SU-DHL-6 (cell line): ENCODE data around the gene RPS6KC1.

ENCODE experiments used
- EZH2phosphoT487 ChIP-seq: fragments of 200-600 bp; sonication (generic), shearing (Covaris generic); conservative IDR thresholded peaks from 2 replicates; pipeline ENCODE4 v1.6.1; 2018; ENCODE audit warnings: mild to moderate bottlenecking, antibody characterized with exemption, low read length, moderate library complexity, mixed read lengths
- TF ChIP-seq, protein P1 (sequence below): fragments of 200-600 bp; sonication (generic); IDR thresholded peaks from one replicate; pipeline ENCODE4 v1.5.1; 2017; ENCODE audit warnings: antibody characterized with exemption, mild to moderate bottlenecking, low read length, moderate library complexity; ENCODE audit not compliant: insufficient read depth, poor library complexity, severe bottlenecking

DNA sequence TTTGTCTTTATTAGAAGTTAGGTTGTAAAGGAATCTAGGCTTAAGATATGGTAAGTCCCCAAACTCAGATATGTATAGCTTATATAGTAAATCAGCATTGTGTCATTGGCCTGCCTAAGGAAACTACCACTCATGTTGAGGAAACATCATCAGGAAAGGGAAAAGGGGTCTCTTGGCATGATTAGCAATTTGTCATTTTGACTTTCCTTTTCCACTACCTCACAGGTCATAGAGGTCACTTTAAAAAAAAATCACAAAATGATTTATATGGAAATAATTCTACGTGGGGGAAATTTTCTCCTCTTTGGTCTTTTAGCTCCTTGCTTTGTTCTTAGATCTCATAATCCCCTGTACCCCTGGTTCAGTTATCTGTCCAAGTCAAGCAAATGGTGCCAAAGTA lies 213.5 kb downstream of the RPS6KC1 start:
- TF ChIP-seq, protein P1, sequence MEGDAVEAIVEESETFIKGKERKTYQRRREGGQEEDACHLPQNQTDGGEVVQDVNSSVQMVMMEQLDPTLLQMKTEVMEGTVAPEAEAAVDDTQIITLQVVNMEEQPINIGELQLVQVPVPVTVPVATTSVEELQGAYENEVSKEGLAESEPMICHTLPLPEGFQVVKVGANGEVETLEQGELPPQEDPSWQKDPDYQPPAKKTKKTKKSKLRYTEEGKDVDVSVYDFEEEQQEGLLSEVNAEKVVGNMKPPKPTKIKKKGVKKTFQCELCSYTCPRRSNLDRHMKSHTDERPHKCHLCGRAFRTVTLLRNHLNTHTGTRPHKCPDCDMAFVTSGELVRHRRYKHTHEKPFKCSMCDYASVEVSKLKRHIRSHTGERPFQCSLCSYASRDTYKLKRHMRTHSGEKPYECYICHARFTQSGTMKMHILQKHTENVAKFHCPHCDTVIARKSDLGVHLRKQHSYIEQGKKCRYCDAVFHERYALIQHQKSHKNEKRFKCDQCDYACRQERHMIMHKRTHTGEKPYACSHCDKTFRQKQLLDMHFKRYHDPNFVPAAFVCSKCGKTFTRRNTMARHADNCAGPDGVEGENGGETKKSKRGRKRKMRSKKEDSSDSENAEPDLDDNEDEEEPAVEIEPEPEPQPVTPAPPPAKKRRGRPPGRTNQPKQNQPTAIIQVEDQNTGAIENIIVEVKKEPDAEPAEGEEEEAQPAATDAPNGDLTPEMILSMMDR = no peak
- no peak for TF ChIP-seq EZH2phosphoT487
